C4-2B (cell line): ENCODE results near the gene MAP2.

ENCODE experiments used
- CTCF ChIP-seq: fragments of 450-650 bp; conservative IDR thresholded peaks from 2 replicates; pipeline ENCODE4 v1.5.1; 2017; ENCODE audit warnings: mild to moderate bottlenecking
- ZFX ChIP-seq: fragments of 450-650 bp; IDR thresholded peaks from 2 replicates; pipeline ENCODE4 v1.6.1; 2017

GRCh38 chr2:209591021-209591420, 167.2 kb downstream of the MAP2 start:
- TF ChIP-seq CTCF = no peak
- TF ChIP-seq ZFX = no peak
